Measurements from ENCODE around the gene CLCF1. TPM values are rescaled to one million over a fixed set of nuclear protein-coding genes. Genes with fewer than 3 reads are reported as not detected.

CLCF1 gene
- total and polyA plus RNA-seq, 2 of the 13 experiments (the other 11 are each of a cell fraction or from before 2014, with no cell fraction given): 0.49 to 0.78 TPM

GRCh38 chr11:67382276-67383136 lies 9.1 kb upstream of the CLCF1 start (continued):
- no peak for TF ChIP-seq FOXP4 (CRISPR knock-in tag; IDR thresholded peaks at IDR 0.05)
- no peak for TF ChIP-seq ZBTB42 (CRISPR knock-in tag; IDR thresholded peaks at IDR 0.05)
- no peak for TF ChIP-seq ZNF207 (IDR thresholded peaks at IDR 0.05; ENCODE audit: borderline replicate concordance)
- TF ChIP-seq TAF15 (IDR thresholded peaks at IDR 0.05; ENCODE audit: low read depth, low read length, poor library complexity, severe bottlenecking): no peak
- TF ChIP-seq NFE2L1 (CRISPR knock-in tag; IDR thresholded peaks at IDR 0.05; ENCODE audit: borderline replicate concordance): no peak
- no peak for TF ChIP-seq PAXIP1 (CRISPR knock-in tag; conservative IDR thresholded peaks at IDR 0.05)
- TF ChIP-seq KMT2A (CRISPR knock-in tag; IDR thresholded peaks at IDR 0.05): no peak
- no peak for TF ChIP-seq NRL (CRISPR knock-in tag; IDR thresholded peaks at IDR 0.05; ENCODE audit: borderline replicate concordance)
- no peak for TF ChIP-seq ZNF230 (CRISPR knock-in tag; IDR thresholded peaks at IDR 0.05)
- TF ChIP-seq HIC2 (CRISPR knock-in tag; IDR thresholded peaks at IDR 0.05; ENCODE audit: low read depth): no peak
- TF ChIP-seq ZNF335 (CRISPR knock-in tag; IDR thresholded peaks at IDR 0.05): no peak
- TF ChIP-seq HNF1A (IDR thresholded peaks at IDR 0.05; ENCODE audit: low read depth): no peak
- TF ChIP-seq HNF1A (CRISPR knock-in tag; IDR thresholded peaks at IDR 0.05; ENCODE audit: borderline replicate concordance): no peak
- TF ChIP-seq NCOA2 (CRISPR knock-in tag; IDR thresholded peaks at IDR 0.05): no peak
- TF ChIP-seq HBP1 (CRISPR knock-in tag; IDR thresholded peaks at IDR 0.05; ENCODE audit: low read depth): no peak

All from HepG2 (cell line).